Activated CD8-positive, alpha-beta T cell treated with anti-CD3 and anti-CD28 coated beads, Interleukin-2, amount 10 ng/mL, durations not matched to agents 7 days and 5 days (primary cell): ENCODE results near the gene GPC6. TPM values are rescaled to one million over a fixed set of nuclear protein-coding genes. Genes with fewer than 3 reads are reported as not detected.
"Not testable (repeated sequence)": the region's sequence is repeated elsewhere in the genome, so short reads cannot be mapped to it uniquely, and the experiment has no call there.

ENCODE experiments used
- ATAC-seq: fragments of 150-1000 bp; cut with Tn5 transposase; one replicate; pipeline ENCODE4 v1.10.0; 2021; ENCODE audit warnings: moderate library complexity
- CTCF ChIA-PET: fragments of 350-600 bp; sonication (Branson Sonifier 250); formaldehyde crosslinking; loops from one replicate; lab custom pipeline; 2021; ENCODE audit warnings: antibody characterized with exemption; lab: Charles Lee
- POLR2A ChIA-PET: fragments of 350-600 bp; sonication (Branson Sonifier 250); formaldehyde crosslinking; loops from one replicate; lab custom pipeline; 2021; ENCODE audit warnings: antibody characterized with exemption; lab: Charles Lee
- DNase-seq: peaks from one replicate; pipeline ENCODE4 v3.0.0-alpha.2; 2020
- H3K27ac Mint-ChIP-seq: one replicate; pipeline ENCODE4 v1.8.0; 2021; ENCODE audit warnings: mild to moderate bottlenecking, mixed read lengths
- H3K27me3 Mint-ChIP-seq: one replicate; pipeline ENCODE4 v1.8.0; 2021; ENCODE audit warnings: low read depth, mixed read lengths
- H3K36me3 Mint-ChIP-seq: one replicate; pipeline ENCODE4 v1.8.0; 2021; ENCODE audit warnings: low read depth, mixed read lengths
- H3K4me1 Mint-ChIP-seq: one replicate; pipeline ENCODE4 v1.8.0; 2021; ENCODE audit warnings: low read depth, mixed read lengths
- H3K4me3 Mint-ChIP-seq: one replicate; pipeline ENCODE4 v1.8.0; 2021; ENCODE audit warnings: mild to moderate bottlenecking, mixed read lengths
- H3K9me3 Mint-ChIP-seq: one replicate; pipeline ENCODE4 v1.8.0; 2022; ENCODE audit warnings: mixed read lengths; ENCODE audit not compliant: insufficient read depth
- total RNA-seq, 2 experiments: library from RNA; stranded (reverse); gene quantifications; one replicate each; pipeline ENCODE4 v1.2.3, GENCODE V29; 2021

GPC6 gene
- total RNA-seq, 2 experiments from 2014 or later = not detected

- ATAC-seq (no peak), DNase-seq (no peak)
- H3K4me3 Mint-ChIP-seq = no peak overlapping the region
- H3K4me1 Mint-ChIP-seq = no peaks in the 10 kb centered on the region
- ChIA-PET CTCF (interaction anchor here (1.0 kb wide), 1 partner anchor 13 kb away, joined by 3 read pairs; no protein-coding TSS in a partner anchor), POLR2A (no interaction called here)
- no peaks in the 10 kb centered on the region for H3K27me3 Mint-ChIP-seq
- H3K27ac Mint-ChIP-seq = no peak overlapping the region
- no peaks in the 10 kb centered on the region for H3K9me3 Mint-ChIP-seq
- no peaks in the 10 kb centered on the region for H3K36me3 Mint-ChIP-seq
Measured at GRCh38 chr13:94205896-94206295, 979.3 kb downstream of the GPC6 start.

GRCh38 chr13:94209117-94209516 is 982.5 kb downstream of the GPC6 start:
- ChIA-PET POLR2A (no interaction called here), CTCF (no interaction called here)
- DNase-seq = no peak
- Mint-ChIP-seq H3K36me3 (no peaks in the 10 kb centered on the region), H3K9me3 (no peaks in the 10 kb centered on the region), H3K4me1 (no peaks in the 10 kb centered on the region), H3K27ac (no peak overlapping the region), H3K27me3 (no peaks in the 10 kb centered on the region), H3K4me3 (no peak overlapping the region)
- no peak for ATAC-seq

DNA sequence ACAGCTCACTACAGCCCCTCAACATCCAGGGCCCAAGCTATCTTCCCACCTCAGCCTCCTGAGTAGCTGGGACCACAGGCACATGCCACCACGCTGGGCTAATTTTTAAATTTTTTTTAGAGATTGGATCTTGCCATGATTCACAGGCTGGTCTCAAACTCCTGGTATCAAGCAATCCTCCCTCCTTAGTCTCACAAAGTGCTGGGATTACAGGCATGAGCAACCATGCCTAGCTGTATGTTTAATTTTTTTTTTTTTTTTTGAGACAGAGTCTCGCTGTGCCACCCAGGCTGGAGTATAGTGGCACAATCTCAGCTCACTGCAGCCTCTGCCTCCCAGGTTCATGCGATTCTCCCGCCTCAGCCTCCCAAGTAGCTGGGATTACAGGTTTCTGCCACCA is 983.3 kb downstream of the GPC6 start:
- H3K4me3 Mint-ChIP-seq, H3K27ac Mint-ChIP-seq, H3K4me1 Mint-ChIP-seq, POLR2A ChIA-PET, DNase-seq, H3K36me3 Mint-ChIP-seq, CTCF ChIA-PET, H3K9me3 Mint-ChIP-seq, H3K27me3 Mint-ChIP-seq, ATAC-seq: not testable (repeated sequence)

- Mint-ChIP-seq H3K27me3 (no peaks in the 10 kb centered on the region), H3K4me1 (no peaks in the 10 kb centered on the region), H3K27ac (no peak overlapping the region), H3K36me3 (no peaks in the 10 kb centered on the region), H3K4me3 (no peak overlapping the region), H3K9me3 (no peaks in the 10 kb centered on the region)
- DNase-seq (no peak), ATAC-seq (no peak)
- CTCF ChIA-PET = no interaction called here
- POLR2A ChIA-PET = interaction anchor here (0.6 kb wide), 1 partner anchor 29 kb away, joined by 3 read pairs; no protein-coding TSS in a partner anchor
Measured at GRCh38 chr13:94210816-94211215, 984.2 kb downstream of the GPC6 start.

DNA sequence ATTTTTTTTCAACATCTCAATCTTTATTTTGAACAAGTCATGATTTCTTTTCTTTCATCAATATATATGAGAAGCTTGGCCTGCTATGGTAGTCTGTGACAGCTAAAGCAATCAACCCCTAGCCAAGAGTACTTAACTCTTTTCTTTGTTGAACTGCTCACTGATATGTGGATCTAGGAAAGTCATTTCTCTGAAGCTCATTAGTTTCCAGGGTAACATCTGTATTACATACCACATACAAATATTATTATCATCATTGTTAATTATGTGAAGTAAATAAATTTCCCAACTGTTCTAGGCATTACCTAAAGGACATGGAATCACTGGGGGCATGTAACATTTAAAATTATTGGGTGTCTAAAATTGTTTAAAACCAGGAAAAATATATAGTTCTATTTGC is 985.6 kb downstream of the GPC6 start:
- no peak for ATAC-seq
- H3K36me3 Mint-ChIP-seq = no peaks in the 10 kb centered on the region

GRCh38 chr13:94214121-94214520 is 987.5 kb downstream of the GPC6 start:
- Mint-ChIP-seq H3K27ac (no peak overlapping the region), H3K4me3 (no peak overlapping the region), H3K36me3 (no peaks in the 10 kb centered on the region), H3K27me3 (no peaks in the 10 kb centered on the region), H3K9me3 (no peaks in the 10 kb centered on the region), H3K4me1 (no peaks in the 10 kb centered on the region)
- POLR2A ChIA-PET = no interaction called here
- ATAC-seq (no peak), DNase-seq (no peak)
- CTCF ChIA-PET = no interaction called here

More for the DNA sequence above, 985.6 kb downstream of the GPC6 start:
- no peaks in the 10 kb centered on the region for H3K4me1 Mint-ChIP-seq
- H3K9me3 Mint-ChIP-seq = no peaks in the 10 kb centered on the region
- H3K4me3 Mint-ChIP-seq = no peak overlapping the region
- no peak overlapping the region for H3K27ac Mint-ChIP-seq
- CTCF ChIA-PET = no interaction called here
- no peak for DNase-seq
- POLR2A ChIA-PET = no interaction called here
- H3K27me3 Mint-ChIP-seq = no peaks in the 10 kb centered on the region

DNA sequence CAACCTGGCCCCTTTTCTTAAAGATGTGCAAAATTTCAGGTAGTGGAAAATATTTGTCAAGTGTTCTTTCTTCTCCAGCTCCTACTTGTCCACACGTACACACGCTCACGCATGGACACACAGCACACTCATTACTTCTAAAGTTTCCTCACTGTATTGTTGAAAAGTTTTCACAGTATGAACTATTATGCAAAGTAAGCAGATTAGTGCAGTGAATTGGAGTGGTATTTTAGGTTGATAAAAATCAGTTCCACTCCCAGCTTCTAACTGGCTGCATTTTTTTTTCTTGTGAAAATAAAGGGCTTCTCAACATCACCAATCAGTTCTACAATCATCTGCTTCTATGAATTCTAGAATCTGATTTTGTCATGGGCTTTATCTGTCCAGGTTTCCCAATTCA is 988.4 kb downstream of the GPC6 start:
- H3K36me3 Mint-ChIP-seq = no peaks in the 10 kb centered on the region
- H3K27me3 Mint-ChIP-seq = no peaks in the 10 kb centered on the region
- no peak for ATAC-seq
- H3K27ac Mint-ChIP-seq = no peak overlapping the region
- no peak for DNase-seq
- ChIA-PET CTCF (no interaction called here), POLR2A (no interaction called here)
- H3K4me3 Mint-ChIP-seq = no peak overlapping the region
- H3K4me1 Mint-ChIP-seq = no peaks in the 10 kb centered on the region
- no peaks in the 10 kb centered on the region for H3K9me3 Mint-ChIP-seq

GRCh38 chr13:94216476-94216875 is 989.9 kb downstream of the GPC6 start:
- CTCF ChIA-PET = no interaction called here
- no peak for DNase-seq
- Mint-ChIP-seq H3K4me1 (no peaks in the 10 kb centered on the region), H3K9me3 (no peaks in the 10 kb centered on the region), H3K4me3 (no peak overlapping the region), H3K27me3 (no peaks in the 10 kb centered on the region), H3K36me3 (no peaks in the 10 kb centered on the region), H3K27ac (no peak overlapping the region)
- POLR2A ChIA-PET = no interaction called here
- ATAC-seq = no peak

DNA sequence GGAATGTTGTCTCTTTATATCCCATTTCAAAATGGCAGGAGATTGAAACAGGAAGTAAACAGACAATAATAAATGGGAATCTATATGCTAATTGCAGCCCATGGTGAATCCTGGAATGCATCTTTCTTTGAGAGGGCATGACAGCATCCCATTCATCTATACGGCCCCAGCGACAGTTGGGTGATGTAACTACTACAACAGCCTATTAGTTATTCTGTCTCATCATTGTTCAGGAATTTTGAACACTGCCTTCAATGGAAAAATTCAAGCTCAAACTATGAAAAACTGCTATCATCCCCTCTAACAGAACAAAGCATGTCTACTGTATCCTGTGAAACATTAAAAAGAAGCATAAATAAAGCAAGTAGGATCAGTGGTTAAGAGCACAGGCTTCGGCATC is 990.8 kb downstream of the GPC6 start:
- ChIA-PET CTCF (no interaction called here), POLR2A (no interaction called here)
- Mint-ChIP-seq H3K9me3 (no peaks in the 10 kb centered on the region), H3K36me3 (no peaks in the 10 kb centered on the region), H3K4me1 (no peaks in the 10 kb centered on the region), H3K27me3 (no peaks in the 10 kb centered on the region), H3K4me3 (no peak overlapping the region), H3K27ac (no peak overlapping the region)
- DNase-seq (no peak), ATAC-seq (no peak)

- Mint-ChIP-seq H3K4me3 (no peak overlapping the region), H3K27me3 (no peaks in the 10 kb centered on the region), H3K36me3 (no peaks in the 10 kb centered on the region), H3K9me3 (no peaks in the 10 kb centered on the region), H3K4me1 (no peaks in the 10 kb centered on the region), H3K27ac (no peak overlapping the region)
- ATAC-seq (no peak), DNase-seq (no peak)
- CTCF ChIA-PET = no interaction called here
- POLR2A ChIA-PET = no interaction called here
Measured at GRCh38 chr13:94218537-94218936, 991.9 kb downstream of the GPC6 start.

DNA sequence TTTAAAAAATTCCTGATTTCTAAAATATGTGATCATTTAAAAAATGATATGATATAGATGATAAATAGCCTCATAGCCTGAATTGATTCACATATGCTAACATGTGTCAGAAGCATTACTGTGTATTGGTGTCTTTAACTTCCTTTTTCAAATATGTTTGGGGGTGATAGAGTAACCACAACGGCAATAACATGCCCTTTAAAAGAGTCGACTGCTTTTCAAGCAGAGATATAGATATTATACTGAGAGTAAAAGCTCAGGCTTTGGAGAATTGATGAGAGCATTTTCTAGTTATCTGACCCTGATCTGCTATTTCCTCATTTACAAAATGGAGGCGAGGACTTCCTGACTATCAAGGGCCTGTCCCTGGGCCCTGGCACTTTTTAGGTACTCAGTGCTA is 992.3 kb downstream of the GPC6 start:
- ChIA-PET POLR2A (no interaction called here), CTCF (no interaction called here)
- Mint-ChIP-seq H3K36me3 (no peaks in the 10 kb centered on the region), H3K27ac (no peak overlapping the region), H3K9me3 (no peaks in the 10 kb centered on the region), H3K27me3 (no peaks in the 10 kb centered on the region), H3K4me1 (no peaks in the 10 kb centered on the region), H3K4me3 (no peak overlapping the region)
- no peak for DNase-seq
- no peak for ATAC-seq

DNA sequence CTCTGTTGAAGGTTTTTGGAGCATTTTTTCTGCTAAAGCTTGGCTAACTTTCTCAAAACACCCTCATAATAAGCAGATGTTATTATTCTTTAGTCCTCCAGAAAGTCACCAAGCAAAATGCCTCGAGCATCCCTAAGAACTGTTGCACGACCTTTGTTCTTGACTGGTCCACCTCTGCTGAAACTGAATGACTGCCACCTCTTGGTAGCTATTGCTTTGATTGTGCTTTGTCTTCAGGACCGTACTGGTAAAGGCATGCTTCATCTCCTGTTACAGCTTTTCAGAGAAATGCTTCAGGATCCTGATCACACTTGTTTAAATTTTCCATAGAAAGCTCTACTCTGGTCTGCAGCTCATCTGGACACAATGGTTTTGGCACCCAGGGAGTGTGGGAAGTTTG is 998.1 kb downstream of the GPC6 start:
- H3K4me1 Mint-ChIP-seq = no peaks in the 10 kb centered on the region
- no peaks in the 10 kb centered on the region for H3K9me3 Mint-ChIP-seq
- DNase-seq (no peak), ATAC-seq (no peak)
- CTCF ChIA-PET = no interaction called here
- no peak overlapping the region for H3K27ac Mint-ChIP-seq
- H3K27me3 Mint-ChIP-seq = no peaks in the 10 kb centered on the region
- no peaks in the 10 kb centered on the region for H3K36me3 Mint-ChIP-seq
- H3K4me3 Mint-ChIP-seq = no peak overlapping the region
- POLR2A ChIA-PET = no interaction called here

DNA sequence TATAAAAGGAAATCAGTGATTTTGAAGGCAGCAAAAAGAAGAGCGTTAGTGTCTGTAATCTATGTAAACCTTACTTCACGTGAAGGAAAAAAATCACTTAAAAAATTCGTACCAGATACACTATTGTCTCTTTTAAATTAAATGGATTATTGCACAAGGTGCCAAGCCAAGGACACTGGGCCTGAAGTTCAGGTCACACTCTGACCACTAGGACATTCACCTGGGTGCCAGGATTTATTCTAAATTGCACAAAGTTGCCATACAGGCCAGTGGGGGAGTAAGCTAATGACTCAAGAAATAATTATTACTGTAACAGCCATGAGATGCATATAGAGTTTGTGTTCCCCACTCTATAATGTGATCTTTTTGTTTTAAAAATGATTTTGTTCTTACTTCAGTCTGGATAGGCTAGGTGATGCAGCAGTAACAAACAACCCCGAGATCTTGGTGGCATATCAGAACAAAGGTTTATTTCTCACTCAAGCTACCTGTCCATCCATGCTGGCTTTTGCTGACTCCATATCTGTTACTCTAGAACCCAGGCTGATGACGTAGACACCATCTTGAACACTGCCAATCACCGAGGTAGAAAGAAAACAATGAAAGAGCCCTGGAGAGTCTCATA is 1000.8 kb downstream of the GPC6 start:
- no peak for ATAC-seq
- Mint-ChIP-seq H3K4me3 (no peak overlapping the region), H3K36me3 (no peaks in the 10 kb centered on the region)

More for the DNA sequence above, 1000.8 kb downstream of the GPC6 start:
- ChIA-PET POLR2A (no interaction called here), CTCF (no interaction called here)
- no peak overlapping the region for H3K27ac Mint-ChIP-seq
- H3K27me3 Mint-ChIP-seq = no peaks in the 10 kb centered on the region
- H3K4me1 Mint-ChIP-seq = no peaks in the 10 kb centered on the region
- no peaks in the 10 kb centered on the region for H3K9me3 Mint-ChIP-seq
- DNase-seq = no peak
